ENCODE data around the gene HSD17B12.

The HSD17B12 gene

DNA sequence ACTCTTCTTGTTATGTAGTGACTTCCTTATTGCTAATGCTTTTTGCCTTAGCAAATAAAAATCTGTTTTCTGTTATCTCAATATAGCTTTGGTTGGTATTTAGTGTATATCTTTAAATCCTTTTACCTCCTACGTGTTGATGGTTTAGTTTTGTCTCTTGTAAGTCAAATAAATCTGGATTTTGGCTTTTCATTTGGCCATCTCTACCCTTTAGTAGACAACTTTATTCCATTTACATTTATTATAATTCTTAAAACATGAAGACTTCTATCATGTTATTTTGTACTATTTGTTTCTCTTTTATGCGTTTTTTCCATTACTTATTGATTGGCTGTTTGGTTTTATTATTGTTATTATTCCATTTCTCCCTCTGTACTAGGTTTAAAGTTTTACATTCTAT is 180.6 kb downstream of the HSD17B12 start:
- no peak overlapping the region for H3K4me3 ChIP-seq (ENCODE audit: low read depth, low read length)

DNA sequence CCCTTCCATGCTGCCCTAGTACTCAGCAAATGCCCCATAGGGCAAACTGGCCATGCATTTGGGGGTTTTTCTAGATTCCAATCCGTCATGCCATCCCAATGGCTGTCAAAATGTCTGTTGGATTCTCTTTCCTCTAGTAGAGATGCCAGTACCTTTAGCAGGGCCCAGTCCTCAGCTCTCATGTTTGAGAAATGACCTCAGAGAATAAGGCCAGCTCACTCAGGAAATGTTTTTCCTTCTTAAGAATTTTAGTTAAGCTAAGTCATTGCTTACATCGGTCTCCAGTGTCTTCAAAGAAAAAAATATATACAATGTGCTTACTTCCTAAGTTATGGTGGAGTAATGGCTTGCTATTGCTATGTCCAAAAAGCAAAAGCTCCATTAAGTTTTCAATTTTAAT is 186.0 kb downstream of the HSD17B12 start:
- no peak overlapping the region for H3K4me3 ChIP-seq (ENCODE audit: low read depth, low read length)

DNA sequence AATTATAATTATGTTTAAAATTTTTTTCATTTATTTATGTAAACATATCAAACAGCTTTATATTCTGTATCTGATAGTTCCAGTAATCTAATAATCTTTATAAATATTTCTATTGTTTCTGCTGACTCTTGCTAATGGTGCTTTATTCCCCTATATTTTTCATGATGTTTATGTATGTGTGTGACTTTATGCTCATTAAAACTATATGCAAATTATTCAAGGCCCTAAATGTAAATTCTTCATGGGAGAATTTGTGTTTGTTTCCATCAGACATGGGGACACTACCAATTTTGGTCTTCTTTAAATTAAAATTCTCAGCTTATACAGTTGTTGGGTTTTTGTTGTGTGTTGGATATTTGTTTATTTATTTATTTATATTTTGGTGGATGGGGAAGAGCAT is 186.4 kb downstream of the HSD17B12 start:
- H3K4me3 ChIP-seq (ENCODE audit: low read depth, low read length): no peak overlapping the region

GRCh38 chr11:43868852-43869567 is 188.5 kb downstream of the HSD17B12 start:
- no peak overlapping the region for H3K4me3 ChIP-seq (ENCODE audit: low read depth, low read length)

- no peak overlapping the region for H3K4me3 ChIP-seq (ENCODE audit: low read depth, low read length)
Measured at GRCh38 chr11:43871051-43871450, 190.5 kb downstream of the HSD17B12 start.

DNA sequence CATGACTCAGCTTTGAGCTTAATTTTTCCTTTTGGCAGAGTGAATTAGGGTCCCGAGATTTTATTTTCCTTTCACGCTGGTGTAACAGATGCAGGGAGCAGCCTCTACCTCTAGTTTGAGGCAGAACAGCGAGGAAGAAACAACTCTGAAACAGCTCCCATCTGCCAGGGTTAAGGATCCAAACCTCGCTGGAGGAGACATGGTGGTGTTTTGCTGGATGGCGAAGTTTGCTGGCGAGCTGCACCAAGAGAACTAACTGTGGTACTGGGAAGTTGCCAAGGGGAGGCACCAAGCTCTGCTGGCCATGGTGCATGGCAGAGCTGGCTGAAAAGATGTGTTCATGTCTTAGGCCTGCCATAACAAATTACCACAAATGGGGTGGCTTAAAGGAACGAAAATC is 192.5 kb downstream of the HSD17B12 start:
- no peak overlapping the region for H3K4me3 ChIP-seq (ENCODE audit: low read depth, low read length)

GRCh38 chr11:43874078-43874477 is 193.5 kb downstream of the HSD17B12 start:
- H3K4me3 ChIP-seq (ENCODE audit: low read depth, low read length): no peak overlapping the region

DNA sequence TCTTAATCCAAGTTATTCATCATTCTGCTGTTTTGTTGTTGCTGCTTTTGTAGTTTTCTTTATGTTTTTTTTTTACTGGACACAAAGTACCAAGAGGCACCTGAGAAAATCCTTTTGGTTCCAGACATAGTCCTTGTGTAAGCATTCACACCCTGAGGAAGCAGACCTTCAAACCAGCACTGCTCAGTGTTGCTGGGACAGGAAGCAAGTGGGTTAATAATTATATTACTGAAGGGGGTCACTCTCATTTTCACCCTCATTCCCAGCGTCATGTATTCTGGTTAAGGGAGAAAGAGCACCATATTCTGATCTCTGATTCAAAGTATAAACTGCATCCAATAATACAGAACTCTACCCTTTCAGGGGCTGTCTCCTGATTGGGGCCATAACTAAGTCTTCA is 194.2 kb downstream of the HSD17B12 start:
- H3K4me3 ChIP-seq (ENCODE audit: low read depth, low read length): no peak overlapping the region

GRCh38 chr11:43879789-43880639 is 199.5 kb downstream of the HSD17B12 start:
- peak overlapping the region; percentile 84 for H3K4me3 ChIP-seq (ENCODE audit: low read depth, low read length)

- peak within 1 kb of the TSS; percentile 84 for H3K4me3 ChIP-seq (ENCODE audit: low read depth, low read length)
Measured at GRCh38 chr11:43880640-43881159, 200.2 kb downstream of the HSD17B12 start, which contains the start of gene ALKBH3. ALKBH3 (plus strand) TSS chr11:43880831; CDS start chr11:43882653, 1,822 bp downstream.

DNA sequence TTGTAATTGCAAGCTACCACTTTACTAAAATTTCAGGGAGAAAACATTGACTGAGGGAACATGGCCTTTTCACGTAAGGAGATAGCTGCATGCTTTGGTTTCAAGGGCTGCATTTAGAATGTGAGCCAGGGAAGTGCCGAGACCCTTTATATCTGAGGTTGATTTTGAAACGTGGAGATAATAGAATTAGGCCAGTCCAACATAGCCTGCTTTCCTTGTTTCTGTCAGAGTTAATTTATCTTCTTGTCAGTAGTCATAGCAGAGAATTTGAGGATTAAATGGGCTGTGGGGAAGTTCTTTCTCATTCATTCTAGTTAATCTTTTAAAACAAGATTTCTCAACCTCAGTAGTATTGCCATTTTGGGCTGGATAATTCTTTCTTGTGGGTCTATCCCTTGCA is 212.3 kb downstream of the HSD17B12 start:
- no peak overlapping the region for H3K4me3 ChIP-seq (ENCODE audit: low read depth, low read length)

GRCh38 chr11:43894546-43894945 is 214.0 kb downstream of the HSD17B12 start:
- no peak overlapping the region for H3K4me3 ChIP-seq (ENCODE audit: low read depth, low read length)

DNA sequence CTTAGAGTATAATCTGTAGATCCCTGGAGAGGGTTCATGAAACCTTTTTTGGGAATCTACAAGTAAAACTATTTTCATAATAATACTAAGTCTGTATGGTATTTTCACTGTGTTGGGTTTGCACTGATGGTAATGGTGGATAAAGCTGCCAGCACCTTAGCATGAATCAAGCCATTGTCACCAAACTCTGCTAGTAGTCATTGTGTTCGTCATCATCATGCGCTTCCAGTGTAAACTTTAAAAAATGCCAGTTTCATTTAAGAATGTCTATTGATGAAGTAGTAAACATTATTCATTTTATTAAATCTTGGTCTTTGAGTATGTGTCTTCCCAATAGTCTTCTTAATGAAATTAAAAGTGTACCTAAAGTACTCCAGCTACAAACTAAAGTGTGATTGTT is 215.1 kb downstream of the HSD17B12 start:
- H3K4me3 ChIP-seq (ENCODE audit: low read depth, low read length): no peak overlapping the region

DNA sequence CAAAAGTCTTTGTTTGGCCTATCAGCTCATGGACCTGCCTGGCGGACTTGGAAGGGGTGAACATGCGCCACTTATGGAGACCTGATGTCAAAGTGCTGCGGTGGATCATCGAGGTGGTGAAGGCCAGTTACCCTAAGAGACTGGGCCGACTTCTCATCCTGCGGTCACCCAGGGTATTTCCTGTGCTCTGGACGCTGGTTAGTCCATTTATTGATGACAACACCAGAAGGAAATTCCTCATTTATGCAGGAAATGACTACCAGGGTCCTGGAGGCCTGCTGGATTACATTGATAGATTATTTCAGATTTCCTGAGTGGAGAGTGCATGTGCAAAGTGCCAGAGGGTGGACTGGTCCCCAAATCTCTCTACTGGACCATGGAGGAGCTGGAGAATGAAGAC is 218.0 kb downstream of the HSD17B12 start:
- H3K4me3 ChIP-seq (ENCODE audit: low read depth, low read length): no peak overlapping the region

GRCh38 chr11:43899094-43899493 is 218.6 kb downstream of the HSD17B12 start:
- no peak overlapping the region for H3K4me3 ChIP-seq (ENCODE audit: low read depth, low read length)

DNA sequence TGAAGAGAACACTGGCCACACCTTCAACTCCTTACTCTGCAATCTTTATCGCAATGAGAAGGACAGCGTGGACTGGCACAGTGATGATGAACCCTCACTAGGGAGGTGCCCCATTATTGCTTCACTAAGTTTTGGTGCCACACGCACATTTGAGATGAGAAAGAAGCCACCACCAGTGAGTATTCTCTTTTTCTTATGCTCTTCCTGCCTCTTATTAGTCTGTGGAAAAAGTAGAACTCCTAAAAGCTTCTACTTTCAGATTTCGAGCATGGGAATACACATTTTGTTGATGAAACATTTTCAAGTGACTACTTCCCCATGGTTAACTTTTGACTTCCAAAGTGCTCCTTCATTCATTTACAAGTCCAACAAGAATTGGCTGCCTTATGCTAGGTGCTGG is 221.0 kb downstream of the HSD17B12 start:
- no peak overlapping the region for H3K4me3 ChIP-seq (ENCODE audit: low read depth, low read length)

DNA sequence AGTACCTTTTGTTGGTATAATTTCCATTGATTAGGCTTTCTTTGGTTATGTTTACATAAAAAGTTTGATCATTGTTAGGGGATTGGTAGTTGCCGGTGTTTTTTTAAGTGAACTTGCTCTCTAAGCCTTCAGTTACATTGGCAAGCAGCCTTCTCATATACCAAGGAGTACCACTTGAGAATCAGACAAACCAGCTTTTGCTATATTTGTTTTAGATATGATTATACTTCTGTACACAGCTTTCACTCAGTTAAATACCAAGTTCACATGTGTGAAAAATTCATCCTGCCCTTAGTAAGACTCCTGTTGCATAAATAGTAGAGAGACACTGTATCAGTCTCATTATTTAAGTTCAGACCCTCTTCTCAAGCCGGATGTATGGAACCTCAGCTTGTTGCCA is 222.5 kb downstream of the HSD17B12 start:
- H3K4me3 ChIP-seq (ENCODE audit: low read depth, low read length): no peak overlapping the region

- no peak overlapping the region for H3K4me3 ChIP-seq (ENCODE audit: low read depth, low read length)
Measured at GRCh38 chr11:43903969-43904368, 223.4 kb downstream of the HSD17B12 start.

DNA sequence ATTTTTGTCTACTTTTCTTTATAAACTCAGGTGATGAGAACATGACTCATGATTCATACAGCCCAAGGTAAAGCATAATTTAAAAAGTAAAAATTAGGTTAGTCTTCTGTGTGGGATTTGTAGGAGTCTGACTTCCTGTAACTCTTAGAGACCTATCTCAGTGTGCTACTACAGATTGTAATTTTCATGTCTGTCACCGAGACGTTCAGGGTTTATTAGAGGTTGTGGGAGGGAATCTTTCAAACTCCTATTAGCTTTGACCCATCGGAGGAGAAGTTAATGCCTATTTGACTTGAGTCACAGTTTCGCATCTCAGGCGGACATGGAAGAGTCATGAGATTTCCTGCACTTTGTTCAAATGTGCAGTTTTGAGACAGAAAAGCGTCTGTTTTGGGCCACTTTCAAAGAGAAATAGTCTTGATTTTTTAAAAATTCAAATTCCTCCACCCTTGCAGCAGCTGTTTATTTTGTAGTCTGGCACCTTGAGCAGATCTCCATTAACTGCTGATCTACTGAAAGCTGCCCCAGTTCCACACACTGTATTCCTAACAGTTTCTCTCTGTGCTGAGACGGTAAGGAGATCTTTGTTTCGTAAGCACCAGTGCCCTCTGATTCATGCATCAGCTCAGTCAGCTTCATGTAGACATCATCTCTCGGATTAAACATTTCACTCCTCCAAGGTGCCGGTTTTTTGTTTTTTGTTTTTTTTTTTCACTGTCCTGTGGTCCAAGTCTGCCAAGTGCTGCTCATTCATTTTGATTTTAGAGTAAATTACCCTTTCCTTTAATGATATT is 224.4 kb downstream of the HSD17B12 start:
- no peak overlapping the region for H3K4me3 ChIP-seq (ENCODE audit: low read depth, low read length)

DNA sequence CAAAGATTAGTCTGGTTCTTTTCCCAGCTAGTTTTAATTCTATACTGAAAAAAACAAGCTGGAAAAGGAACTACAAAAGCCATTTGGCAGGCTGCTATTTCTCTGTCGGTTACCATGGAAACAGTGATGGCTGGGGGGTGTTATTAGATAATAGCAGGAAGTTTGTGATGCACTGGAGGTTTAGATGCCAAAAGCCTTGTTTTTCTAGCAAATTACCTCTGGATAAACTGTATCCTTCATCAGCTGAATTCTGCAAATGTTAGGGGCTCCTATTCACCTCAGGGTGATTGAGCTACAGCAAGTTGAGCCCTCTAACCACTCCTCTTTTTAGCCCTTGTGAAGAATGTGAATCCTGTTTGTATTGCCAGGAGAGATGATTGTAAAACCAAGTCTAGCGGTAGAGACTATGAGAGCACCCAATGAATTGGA is 225.3 kb downstream of the HSD17B12 start:
- H3K4me3 ChIP-seq (ENCODE audit: low read depth, low read length): no peak overlapping the region
